Eye (tissue), 1 donor: ENCODE data around the gene GPC3.
A peak's percentile ranks its signal among the peaks of the same experiment; 100 is the strongest.

Experiments
- DNase-seq: peaks from one replicate; pipeline ENCODE4 v3.0.0-alpha.2; 2015

Gene GPC3

GRCh38 chrX:133965321-133965720 lies 20.1 kb downstream of the GPC3 start:
- no peak for DNase-seq

GRCh38 chrX:133961046-133961445 lies 24.3 kb downstream of the GPC3 start:
- no peak for DNase-seq

- DNase-seq = no peak
These were observed 25.4 kb downstream of the GPC3 start for GRCh38 chrX:133959972-133960371.

DNA sequence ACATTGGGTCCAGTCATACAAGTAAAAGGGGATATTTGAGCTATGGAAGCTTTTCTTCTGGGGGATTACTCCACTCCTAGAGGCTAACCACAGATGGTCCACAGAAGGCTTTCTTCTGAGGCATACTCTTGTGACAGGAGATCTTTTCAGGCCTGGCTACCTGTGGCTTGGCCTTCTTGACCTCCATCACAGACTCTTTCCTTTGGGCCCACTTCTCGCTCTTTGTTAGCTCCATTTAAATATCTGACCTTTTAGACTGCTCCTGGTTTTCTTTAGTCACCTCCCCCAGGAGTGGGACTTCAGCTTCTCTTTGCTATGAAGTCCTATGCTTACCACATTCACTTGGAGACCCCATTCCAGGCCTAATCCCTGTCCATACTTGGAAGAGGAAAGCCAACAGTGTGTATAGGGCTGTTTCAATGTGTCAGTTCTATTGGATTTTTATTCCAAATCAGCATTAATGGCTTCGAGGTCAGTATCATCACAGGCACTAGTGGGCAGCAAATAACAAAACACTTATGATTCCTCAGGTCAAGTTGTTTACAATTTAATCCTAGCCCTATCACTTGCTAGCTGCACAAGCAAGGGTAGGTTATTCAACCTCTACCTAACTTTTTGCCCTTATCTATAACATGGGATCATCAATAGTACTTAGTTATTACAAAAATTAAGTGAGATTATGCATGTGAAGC lies 26.3 kb downstream of the GPC3 start:
- no peak for DNase-seq

DNA sequence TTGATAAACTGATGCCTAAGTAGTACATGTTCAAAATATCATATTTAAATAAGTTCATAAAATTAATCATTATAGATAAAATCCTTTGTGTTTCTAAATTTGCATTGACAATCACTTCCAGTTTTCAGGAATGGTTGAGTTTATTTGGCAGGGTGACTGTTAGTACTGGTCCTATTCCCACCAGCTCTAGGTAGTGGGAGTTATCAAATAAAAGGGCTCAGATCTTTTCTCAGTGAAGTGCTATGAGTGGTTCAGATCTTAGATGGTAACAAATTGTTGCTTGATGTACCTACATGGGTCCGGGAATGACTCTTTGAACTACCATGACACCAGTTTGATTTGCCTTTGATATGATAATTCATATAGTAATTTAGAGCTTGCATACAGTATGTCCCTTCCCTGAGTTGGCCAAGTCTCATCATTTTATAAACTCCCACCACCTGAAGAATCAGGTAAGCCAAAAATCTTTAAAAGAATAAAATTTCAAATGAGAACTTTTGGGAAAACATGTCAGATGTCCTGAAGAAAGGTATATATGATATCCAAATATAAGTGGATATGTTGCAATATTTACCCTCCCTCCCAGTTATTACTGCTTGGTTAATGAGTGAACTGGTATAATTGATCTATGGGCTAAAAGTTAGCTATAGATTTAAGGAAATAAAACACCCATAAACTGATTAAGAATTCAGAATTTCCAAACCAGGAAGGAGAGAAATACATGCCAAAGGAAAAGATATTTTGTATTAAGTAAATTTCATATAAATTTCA lies 28.6 kb downstream of the GPC3 start:
- no peak for DNase-seq

GRCh38 chrX:133953785-133954355 lies 31.5 kb downstream of the GPC3 start:
- no peak for DNase-seq

- DNase-seq = no peak
These were observed 32.3 kb downstream of the GPC3 start for GRCh38 chrX:133953078-133953477.

DNA sequence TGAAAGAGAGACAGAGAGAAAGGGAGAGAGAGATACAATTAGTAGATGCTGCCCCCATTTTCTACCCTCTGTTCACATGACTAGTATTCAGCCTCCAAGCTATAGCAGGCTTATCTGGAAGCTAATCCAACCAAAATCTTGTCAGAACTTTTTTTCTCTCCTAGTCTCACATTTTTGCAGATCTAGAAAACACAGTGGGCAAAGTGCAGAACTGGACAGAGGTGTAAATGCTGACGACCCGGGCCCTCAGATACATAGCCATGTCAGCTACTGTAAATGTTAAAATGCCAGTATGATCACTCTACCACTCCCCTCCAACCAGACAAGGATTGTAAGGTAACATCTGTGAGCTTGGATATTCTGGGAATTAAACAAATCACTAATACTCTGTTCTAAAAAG lies 34.3 kb downstream of the GPC3 start:
- DNase-seq = no peak

DNA sequence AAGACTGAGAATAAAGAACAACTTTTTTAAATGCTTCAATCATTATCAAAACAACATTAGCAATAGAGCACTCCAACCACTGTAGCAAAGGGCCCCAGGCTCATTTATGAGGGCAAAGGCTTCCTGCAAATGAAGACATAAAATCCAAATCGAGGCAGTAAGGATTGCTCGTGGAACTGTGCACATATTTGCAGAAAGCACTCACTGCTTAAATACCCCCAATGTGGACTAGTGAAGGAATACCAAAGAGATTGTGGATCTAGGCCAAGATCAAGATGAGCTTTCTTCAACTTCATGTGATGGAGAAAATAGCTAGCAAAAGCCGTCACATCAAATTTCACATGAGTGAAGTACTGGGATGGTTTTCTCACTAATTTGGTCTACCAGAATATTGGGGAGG lies 35.2 kb downstream of the GPC3 start:
- DNase-seq = no peak

- DNase-seq = no peak
These were observed 36.5 kb downstream of the GPC3 start for GRCh38 chrX:133948895-133949294.

DNA sequence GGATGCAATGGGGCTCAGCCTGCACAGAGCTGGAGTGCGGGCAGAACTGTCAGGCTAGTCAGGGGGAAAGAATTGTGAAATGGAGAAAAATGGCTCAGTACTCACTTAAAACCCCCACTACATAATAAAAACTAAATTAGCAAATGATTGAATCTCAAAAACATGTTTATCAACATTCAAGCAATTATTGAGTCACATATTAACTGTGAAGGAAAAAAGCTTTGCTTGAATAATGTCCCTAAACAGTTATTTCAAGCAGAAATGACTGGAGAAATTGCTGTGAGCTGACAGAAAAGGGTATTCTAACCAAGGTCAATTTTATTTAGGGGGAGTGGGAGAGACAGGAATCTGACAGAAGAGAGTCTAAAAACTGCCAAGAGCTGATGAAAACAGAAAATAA lies 37.4 kb downstream of the GPC3 start:
- DNase-seq = no peak

DNA sequence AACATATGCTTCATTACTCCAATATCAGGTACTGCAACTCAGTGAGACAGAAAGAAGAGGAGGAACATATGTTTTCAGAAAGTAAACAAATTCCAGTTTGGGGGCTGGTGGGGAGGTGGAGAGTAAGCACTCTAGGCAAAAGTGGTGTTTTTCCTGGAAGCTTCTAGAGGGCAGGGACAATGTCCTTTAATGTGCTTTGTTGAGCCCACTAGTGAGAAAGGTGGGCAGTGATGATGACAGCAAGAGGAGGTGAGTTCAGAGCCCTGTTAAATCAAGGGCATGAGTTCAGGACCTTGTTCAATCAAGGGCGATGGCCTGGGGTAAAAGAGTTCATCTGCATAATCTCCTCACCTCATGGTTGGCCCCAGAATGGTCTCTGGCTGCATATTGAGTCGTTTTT lies 38.4 kb downstream of the GPC3 start:
- DNase-seq = no peak

- DNase-seq = no peak
These were observed 41.9 kb downstream of the GPC3 start for GRCh38 chrX:133943507-133943906.

DNA sequence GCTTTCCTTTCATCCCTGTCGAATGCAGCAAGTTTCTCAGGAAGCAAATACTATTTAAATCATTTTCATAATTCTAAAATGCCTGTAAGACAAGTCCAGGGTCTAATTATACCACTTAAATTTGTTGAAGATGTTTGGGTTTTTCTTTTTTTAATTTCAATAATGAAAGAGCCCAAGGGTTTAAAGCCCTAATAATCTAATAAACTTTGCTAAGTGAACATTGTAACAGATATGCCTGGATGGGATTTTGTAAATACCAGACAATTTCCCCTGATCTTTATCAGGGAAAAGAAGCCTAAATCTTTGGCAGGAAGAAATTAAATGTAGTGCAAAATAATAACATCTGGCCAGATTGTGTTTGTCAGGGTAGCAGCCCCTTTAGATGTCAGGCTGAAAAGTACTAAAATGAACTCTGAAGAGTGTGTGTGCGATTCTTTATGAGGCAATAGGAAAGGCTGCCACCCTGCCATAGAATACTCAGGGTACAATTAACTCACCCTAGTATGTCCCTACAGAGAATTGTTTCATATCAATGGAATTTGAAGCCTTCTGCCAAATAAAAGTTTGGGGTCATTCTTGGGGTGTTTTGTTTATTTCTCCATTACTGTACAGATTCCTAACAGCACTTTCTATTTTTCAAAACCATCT lies 45.6 kb downstream of the GPC3 start:
- DNase-seq = peak; percentile 5

DNA sequence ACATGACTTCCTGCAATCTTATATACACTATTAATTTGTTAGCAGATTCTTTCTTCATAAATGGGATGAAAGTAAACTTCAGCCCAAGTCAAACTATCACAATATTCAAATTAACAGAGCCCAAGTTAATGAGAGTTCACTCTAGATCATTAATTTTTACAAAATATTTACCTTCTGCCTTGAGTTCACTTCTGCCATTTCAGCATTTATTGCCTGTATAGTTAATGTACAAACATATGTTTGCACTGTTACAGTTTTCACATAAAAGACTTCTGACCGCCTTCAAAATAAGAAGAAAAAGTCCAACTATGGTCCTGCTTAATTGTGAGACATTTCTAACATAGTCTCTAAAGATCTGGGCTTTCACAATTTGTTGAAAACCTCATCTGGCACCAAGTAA lies 46.9 kb downstream of the GPC3 start:
- no peak for DNase-seq

DNA sequence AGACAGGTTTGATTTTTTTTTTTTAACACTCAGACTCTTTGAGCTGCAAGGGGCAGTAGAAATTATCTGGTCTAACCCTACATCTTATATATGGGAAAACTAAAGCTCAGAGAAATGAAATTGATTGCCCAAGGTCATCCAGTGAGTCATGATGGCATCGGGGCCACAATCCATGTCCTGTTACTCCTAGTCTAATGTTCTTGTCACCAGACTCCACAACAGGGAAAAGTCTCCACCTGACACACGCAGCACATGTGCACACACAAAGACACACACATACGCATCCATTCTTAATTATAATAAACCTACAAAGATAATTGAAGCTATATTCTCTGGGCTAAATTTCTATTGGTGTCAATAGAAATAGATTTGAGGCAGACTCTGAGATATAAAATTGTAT lies 48.4 kb downstream of the GPC3 start:
- DNase-seq = no peak

DNA sequence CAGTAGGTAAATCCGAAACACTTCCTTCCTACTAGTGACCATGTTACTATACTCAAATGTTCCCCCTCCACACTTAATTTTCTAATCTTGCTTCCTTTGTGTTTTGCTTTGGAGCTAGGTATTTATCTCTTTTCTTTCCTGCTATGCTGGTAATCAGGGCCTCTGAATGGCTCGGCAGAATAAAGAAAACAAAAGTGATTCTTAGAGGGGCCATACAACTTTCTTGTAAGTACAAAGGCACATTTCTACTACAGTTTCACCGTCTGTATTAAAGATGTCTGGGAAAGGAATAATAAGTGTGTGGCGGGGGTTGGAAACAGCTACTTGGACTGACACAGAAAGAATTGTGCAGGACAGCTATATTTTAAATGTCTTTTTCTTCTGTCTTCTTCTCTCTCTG lies 50.3 kb downstream of the GPC3 start:
- no peak for DNase-seq

DNA sequence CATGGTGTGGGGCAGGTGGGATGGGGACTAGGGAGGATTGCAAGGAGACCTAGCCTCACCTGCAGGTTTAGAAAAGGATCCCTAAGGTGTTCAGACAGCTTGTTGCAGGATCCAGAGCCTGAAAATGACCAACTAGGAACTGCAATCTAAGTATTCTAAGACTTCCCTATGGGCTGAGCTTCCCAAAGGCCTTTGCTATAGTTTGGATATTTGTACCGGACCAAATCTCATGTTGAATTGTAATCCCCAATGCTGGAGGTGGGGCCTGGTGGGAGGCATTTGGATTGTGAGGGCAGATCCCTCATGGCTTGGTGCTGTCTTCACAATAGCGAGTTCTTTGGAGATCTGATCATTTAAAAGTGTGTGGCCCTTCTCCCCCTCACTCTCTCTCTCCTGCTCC lies 52.1 kb downstream of the GPC3 start:
- DNase-seq = no peak

GRCh38 chrX:133929836-133930464 lies 55.4 kb downstream of the GPC3 start:
- no peak for DNase-seq

GRCh38 chrX:133928365-133928764 lies 57.0 kb downstream of the GPC3 start:
- no peak for DNase-seq

GRCh38 chrX:133926809-133927208 lies 58.6 kb downstream of the GPC3 start:
- DNase-seq = no peak

DNA sequence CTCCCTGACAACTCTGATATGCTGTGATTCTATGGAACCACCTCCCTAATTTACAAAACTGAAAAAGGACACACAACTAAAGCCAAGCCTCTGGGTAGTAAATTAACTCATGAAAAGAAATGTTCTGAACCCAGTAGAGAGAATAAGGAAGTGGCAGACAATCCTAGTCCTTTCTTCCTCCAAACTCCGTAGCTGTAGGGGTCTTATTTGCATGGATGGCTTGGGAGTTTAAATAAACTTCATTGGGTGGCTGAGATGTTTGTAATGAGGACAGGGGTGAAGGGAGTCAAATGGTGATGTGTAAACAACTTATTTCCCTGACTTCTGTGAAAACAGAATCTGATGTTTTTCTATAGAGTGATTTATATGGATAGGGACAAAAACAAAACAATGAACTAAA lies 59.3 kb downstream of the GPC3 start:
- no peak for DNase-seq

GRCh38 chrX:133924548-133924947 lies 60.8 kb downstream of the GPC3 start:
- DNase-seq = no peak
